ENCODE data around the gene GRIP1.

The GRIP1 gene

GRCh38 chr12:66453120-66453519 lies 225.8 kb downstream of the GRIP1 start:
- TF ChIP-seq FOXM1 (IDR thresholded peaks at IDR 0.05; ENCODE audit: borderline replicate concordance, low read depth) (no peak), EP300 (IDR thresholded peaks at IDR 0.05; ENCODE audit: borderline replicate concordance) (no peak), TEAD4 (IDR thresholded peaks at IDR 0.05) (no peak), TCF12 (IDR thresholded peaks at IDR 0.05; ENCODE audit: low read depth) (no peak), EGR1 (IDR thresholded peaks at IDR 0.05) (no peak), NFIC (IDR thresholded peaks at IDR 0.05) (no peak), USF1 (IDR thresholded peaks at IDR 0.05) (no peak), CREB1 (IDR thresholded peaks at IDR 0.05; ENCODE audit: low read depth) (no peak), CEBPB (IDR thresholded peaks at IDR 0.05) (no peak), YY1 (IDR thresholded peaks at IDR 0.05; ENCODE audit: low read depth) (no peak), RAD21 (IDR thresholded peaks at IDR 0.05; ENCODE audit: low read depth) (no peak), ZBTB7A (IDR thresholded peaks at IDR 0.05; ENCODE audit: low read depth) (no peak), TAF1 (IDR thresholded peaks at IDR 0.05; ENCODE audit: low read depth) (no peak), REST (IDR thresholded peaks at IDR 0.05; ENCODE audit: low read depth) (no peak)
- TF ChIP-seq, protein P1, sequence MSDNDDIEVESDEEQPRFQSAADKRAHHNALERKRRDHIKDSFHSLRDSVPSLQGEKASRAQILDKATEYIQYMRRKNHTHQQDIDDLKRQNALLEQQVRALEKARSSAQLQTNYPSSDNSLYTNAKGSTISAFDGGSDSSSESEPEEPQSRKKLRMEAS (IDR thresholded peaks at IDR 0.05): no peak

DNA sequence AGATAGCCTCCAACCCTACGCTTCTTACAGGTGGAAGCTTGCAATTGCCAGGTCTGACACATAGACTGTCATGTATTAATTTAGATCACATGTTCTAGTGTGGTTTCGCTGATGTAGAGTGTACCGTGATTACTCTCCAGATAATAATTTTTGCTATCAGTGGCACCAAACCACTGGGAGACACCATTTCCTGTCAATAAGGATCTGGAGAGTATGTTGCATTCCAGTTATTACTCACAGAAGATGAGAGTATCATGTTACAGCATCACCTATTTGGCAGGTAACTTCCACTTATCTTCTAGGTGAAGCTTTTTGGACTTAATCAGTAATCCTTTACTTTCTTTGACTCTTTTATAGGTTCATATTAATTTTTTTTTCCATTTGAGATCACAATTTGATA lies 229.3 kb downstream of the GRIP1 start:
- no peak for TF ChIP-seq EGR1 (IDR thresholded peaks at IDR 0.05)
- no peak for TF ChIP-seq ZBTB7A (IDR thresholded peaks at IDR 0.05; ENCODE audit: low read depth)
- TF ChIP-seq EP300 (IDR thresholded peaks at IDR 0.05; ENCODE audit: borderline replicate concordance): no peak
- TF ChIP-seq TAF1 (IDR thresholded peaks at IDR 0.05; ENCODE audit: low read depth): no peak
- TF ChIP-seq REST (IDR thresholded peaks at IDR 0.05; ENCODE audit: low read depth): no peak
- TF ChIP-seq, protein P1 (IDR thresholded peaks at IDR 0.05): no peak
- TF ChIP-seq RAD21 (IDR thresholded peaks at IDR 0.05; ENCODE audit: low read depth): no peak
- TF ChIP-seq TCF12 (IDR thresholded peaks at IDR 0.05; ENCODE audit: low read depth): no peak
- TF ChIP-seq CEBPB (IDR thresholded peaks at IDR 0.05): no peak
- no peak for TF ChIP-seq YY1 (IDR thresholded peaks at IDR 0.05; ENCODE audit: low read depth)
- no peak for TF ChIP-seq TEAD4 (IDR thresholded peaks at IDR 0.05)
- TF ChIP-seq USF1 (IDR thresholded peaks at IDR 0.05): no peak

DNA sequence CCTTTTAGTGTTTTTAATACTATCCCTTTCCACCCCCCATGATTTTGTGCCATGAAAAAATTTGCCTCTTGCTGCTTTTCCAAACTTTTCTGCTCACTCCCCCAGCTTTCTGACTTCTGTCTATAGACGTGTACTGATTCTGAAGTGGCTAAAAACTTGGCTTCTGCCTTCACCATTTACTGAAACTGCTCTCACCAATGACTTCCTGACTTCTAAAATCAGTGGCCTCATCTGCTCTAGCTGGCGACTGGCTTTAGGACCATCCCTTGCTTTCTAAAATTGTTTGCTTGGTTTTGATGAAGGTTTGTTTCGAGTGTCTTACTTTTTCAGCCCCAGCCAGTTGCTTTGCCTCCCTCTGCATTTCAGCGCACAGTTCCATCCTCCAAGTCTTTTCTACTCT lies 231.2 kb downstream of the GRIP1 start:
- no peak for TF ChIP-seq EGR1 (IDR thresholded peaks at IDR 0.05)
- no peak for TF ChIP-seq RAD21 (IDR thresholded peaks at IDR 0.05; ENCODE audit: low read depth)
- TF ChIP-seq TAF1 (IDR thresholded peaks at IDR 0.05; ENCODE audit: low read depth): no peak
- no peak for TF ChIP-seq ZBTB7A (IDR thresholded peaks at IDR 0.05; ENCODE audit: low read depth)
- no peak for TF ChIP-seq USF1 (IDR thresholded peaks at IDR 0.05)
- TF ChIP-seq CEBPB (IDR thresholded peaks at IDR 0.05): no peak
- TF ChIP-seq FOXM1 (IDR thresholded peaks at IDR 0.05; ENCODE audit: borderline replicate concordance, low read depth): no peak
- no peak for TF ChIP-seq REST (IDR thresholded peaks at IDR 0.05; ENCODE audit: low read depth)

- TF ChIP-seq FOXM1 (IDR thresholded peaks at IDR 0.05; ENCODE audit: borderline replicate concordance, low read depth) (no peak), CEBPB (IDR thresholded peaks at IDR 0.05) (no peak), REST (IDR thresholded peaks at IDR 0.05; ENCODE audit: low read depth) (no peak), TAF1 (IDR thresholded peaks at IDR 0.05; ENCODE audit: low read depth) (no peak), USF1 (IDR thresholded peaks at IDR 0.05) (no peak), RAD21 (IDR thresholded peaks at IDR 0.05; ENCODE audit: low read depth) (no peak), EP300 (IDR thresholded peaks at IDR 0.05; ENCODE audit: borderline replicate concordance) (no peak), YY1 (IDR thresholded peaks at IDR 0.05; ENCODE audit: low read depth) (no peak), CREB1 (IDR thresholded peaks at IDR 0.05; ENCODE audit: low read depth) (no peak), EGR1 (IDR thresholded peaks at IDR 0.05) (no peak), ZBTB7A (IDR thresholded peaks at IDR 0.05; ENCODE audit: low read depth) (no peak), NFIC (IDR thresholded peaks at IDR 0.05) (no peak), TCF12 (IDR thresholded peaks at IDR 0.05; ENCODE audit: low read depth) (no peak), TEAD4 (IDR thresholded peaks at IDR 0.05) (no peak)
- TF ChIP-seq, protein P1 (IDR thresholded peaks at IDR 0.05): no peak
These were observed 232.6 kb downstream of the GRIP1 start for GRCh38 chr12:66446276-66446675.
